Transverse colon (tissue), 4 donors: Measurements from ENCODE around the gene CACYBP.

ENCODE experiments used
- CTCF ChIP-seq, 5 experiments: fragments of 200-600 bp in 3 of 5; fragments of 450-650 bp in 2 of 5; sonication (generic) in 3 of 5; IDR thresholded peaks; 1 replicate in 2 of 5; 2 replicates in 3 of 5; pipeline ENCODE4 v1.5.1; 2016 to 2017; ENCODE audit warnings: antibody characterized with exemption in 5 of 5, inconsistent platforms in 3 of 5, mild to moderate bottlenecking in 2 of 5, moderate library complexity in 1 of 5
- POLR2AphosphoS5 ChIP-seq, 3 donors: sonication (generic); formaldehyde crosslinking; IDR thresholded peaks; one replicate each; pipeline ENCODE4 v1.6.1; 2016; ENCODE audit warnings: antibody characterized with exemption in 3 of 3

- TF ChIP-seq CTCF (IDR thresholded peaks at IDR 0.05) (no peak), POLR2AphosphoS5 (IDR thresholded peaks at IDR 0.05) (no peak)
Measured at GRCh38 chr1:174984952-174985351, 14.8 kb upstream of the CACYBP start.
